ENCODE data around the gene SHPK.
"Not testable (repeated sequence)": the region's sequence is repeated elsewhere in the genome, so short reads cannot be mapped to it uniquely, and the experiment has no call there.

DNA sequence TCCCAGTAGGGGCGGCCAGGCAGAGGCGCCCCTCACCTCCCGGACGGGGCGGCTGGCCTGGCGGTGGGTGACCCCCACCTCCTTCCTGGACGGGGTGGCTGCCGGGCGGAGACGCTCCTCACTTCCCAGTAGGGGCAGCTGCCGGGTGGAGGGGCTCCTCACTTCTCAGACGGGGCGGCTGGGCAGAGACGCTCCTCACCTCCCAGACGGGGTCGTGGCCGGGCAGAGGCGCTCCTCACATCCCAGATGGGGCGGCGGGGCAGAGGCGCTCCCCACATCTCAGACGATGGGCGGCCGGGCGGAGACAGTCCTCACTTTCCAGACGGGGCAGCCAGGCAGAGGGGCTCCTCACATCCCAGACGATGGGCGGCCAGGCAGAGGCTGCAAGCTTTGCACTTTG is 71.8 kb downstream of the SHPK start:
- TF ChIP-seq EZH2 (IDR thresholded peaks at IDR 0.05; ENCODE audit: low read depth): not testable (repeated sequence)
- TF ChIP-seq, protein P1, sequence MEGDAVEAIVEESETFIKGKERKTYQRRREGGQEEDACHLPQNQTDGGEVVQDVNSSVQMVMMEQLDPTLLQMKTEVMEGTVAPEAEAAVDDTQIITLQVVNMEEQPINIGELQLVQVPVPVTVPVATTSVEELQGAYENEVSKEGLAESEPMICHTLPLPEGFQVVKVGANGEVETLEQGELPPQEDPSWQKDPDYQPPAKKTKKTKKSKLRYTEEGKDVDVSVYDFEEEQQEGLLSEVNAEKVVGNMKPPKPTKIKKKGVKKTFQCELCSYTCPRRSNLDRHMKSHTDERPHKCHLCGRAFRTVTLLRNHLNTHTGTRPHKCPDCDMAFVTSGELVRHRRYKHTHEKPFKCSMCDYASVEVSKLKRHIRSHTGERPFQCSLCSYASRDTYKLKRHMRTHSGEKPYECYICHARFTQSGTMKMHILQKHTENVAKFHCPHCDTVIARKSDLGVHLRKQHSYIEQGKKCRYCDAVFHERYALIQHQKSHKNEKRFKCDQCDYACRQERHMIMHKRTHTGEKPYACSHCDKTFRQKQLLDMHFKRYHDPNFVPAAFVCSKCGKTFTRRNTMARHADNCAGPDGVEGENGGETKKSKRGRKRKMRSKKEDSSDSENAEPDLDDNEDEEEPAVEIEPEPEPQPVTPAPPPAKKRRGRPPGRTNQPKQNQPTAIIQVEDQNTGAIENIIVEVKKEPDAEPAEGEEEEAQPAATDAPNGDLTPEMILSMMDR (conservative IDR thresholded peaks at IDR 0.05): not testable (repeated sequence)

All from PC-9 (cell line).